Rectal smooth muscle tissue (tissue), 1 donor: Measurements from ENCODE around the gene CAND2.
A peak's percentile ranks its signal among the peaks of the same experiment; 100 is the strongest.

Experiments
- H3K27ac ChIP-seq: one replicate; pipeline ENCODE4 v1.7.0; 2013; ENCODE audit warnings: low read depth, low read length, inconsistent platforms
- H3K27me3 ChIP-seq: one replicate; pipeline ENCODE4 v1.7.0; 2013; ENCODE audit warnings: low read length; ENCODE audit not compliant: control insufficient read depth, insufficient read depth
- H3K36me3 ChIP-seq: one replicate; pipeline ENCODE4 v1.7.0; 2013; ENCODE audit warnings: low read length; ENCODE audit not compliant: control insufficient read depth, insufficient read depth
- H3K4me1 ChIP-seq: one replicate; pipeline ENCODE4 v1.7.0; 2013; ENCODE audit warnings: low read length; ENCODE audit not compliant: control insufficient read depth, insufficient read depth
- H3K4me3 ChIP-seq: one replicate; pipeline ENCODE4 v1.7.0; 2013; ENCODE audit warnings: low read length
- H3K9ac ChIP-seq: one replicate; pipeline ENCODE4 v1.7.0; 2013; ENCODE audit warnings: low read length

The CAND2 gene

DNA sequence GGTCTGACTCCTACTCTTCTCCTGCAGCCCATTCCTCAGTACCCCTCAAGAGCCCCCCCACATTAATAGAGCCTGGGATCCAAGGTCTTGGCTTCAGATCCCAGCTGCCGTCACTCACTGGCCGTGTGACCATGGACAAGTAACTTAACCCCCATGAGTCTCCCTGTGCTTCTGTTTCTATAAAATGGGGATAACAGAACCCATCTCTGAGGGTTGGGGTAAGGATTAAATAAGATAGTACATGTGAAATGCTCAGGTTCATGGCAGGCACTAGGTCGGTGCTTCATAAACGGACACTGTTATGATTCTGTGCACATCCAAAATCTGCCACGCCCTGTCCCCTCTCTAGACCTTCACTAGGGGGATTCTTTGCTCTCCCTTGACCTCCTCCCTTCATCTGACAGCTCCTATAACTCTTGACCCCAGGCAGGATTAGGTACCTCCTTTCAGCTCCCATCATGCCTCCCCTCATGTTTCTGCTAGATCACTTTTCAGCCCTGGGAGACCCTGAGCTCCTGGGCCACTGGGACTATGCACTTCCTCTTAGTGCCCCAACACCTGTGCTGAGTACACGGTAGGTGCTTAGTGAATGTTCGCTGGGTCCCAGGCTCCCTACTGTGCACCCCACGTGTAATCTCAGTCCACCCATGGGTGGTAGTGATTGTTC lies 1.5 kb downstream of the CAND2 start:
- H3K27ac ChIP-seq: no peak overlapping the region
- no peak overlapping the region for H3K9ac ChIP-seq
- H3K27me3 ChIP-seq: no peaks in the 10 kb centered on the region
- H3K4me1 ChIP-seq: peaks cover 6% of the 10 kb centered on the region
- no peaks in the 10 kb centered on the region for H3K36me3 ChIP-seq
- no peak overlapping the region for H3K4me3 ChIP-seq

GRCh38 chr3:12798559-12799179 lies 2.2 kb downstream of the CAND2 start:
- Histone ChIP-seq H3K9ac (no peak overlapping the region), H3K27ac (no peak overlapping the region), H3K36me3 (peaks cover 3% of the 10 kb centered on the region), H3K4me1 (peaks cover 6% of the 10 kb centered on the region), H3K27me3 (no peaks in the 10 kb centered on the region), H3K4me3 (no peak overlapping the region)

DNA sequence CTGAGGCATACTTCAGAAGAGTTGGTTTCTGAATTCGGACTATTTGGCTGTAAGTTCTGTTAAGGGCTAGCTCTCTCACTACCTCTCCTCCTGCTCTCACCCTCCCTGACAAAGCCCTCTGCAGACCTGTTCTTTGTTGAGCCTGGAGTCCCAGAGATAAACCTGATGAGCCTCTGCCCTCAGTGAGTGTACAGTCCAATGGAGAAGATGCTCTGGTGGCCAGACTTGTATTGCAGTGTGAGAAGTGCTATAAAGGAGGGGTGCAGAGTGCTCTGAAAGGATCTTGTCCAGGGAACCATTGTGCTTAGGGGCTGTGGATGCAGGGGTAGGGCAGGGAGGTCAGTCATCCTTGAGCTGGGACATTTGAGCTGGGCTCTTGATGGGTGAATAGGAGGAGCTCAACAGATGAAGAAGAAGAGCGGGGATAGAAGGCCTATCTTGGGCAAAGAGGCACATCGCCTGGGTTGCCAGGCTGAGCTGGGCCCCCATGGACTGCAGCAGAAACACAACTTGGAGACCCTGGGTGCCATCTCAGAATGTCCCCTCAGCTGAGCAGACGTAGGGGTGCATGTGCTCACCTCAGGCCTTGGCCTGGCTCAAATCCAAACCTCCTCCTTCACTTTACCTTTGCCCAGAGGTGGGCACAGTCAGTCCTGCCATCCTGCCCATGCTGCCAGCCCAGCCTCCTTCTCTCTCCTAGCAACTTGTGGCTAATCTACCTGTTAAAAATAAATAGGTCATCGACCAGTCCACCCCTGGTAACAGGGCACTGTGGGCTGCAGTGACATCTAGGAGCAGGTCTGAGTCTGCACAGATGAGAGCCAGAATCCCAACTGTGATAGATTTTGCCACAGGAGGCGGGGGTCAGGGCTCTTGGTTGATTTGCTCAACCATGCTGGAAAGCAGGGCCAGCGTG lies 3.3 kb downstream of the CAND2 start:
- no peak overlapping the region for H3K4me3 ChIP-seq
- peaks cover 6% of the 10 kb centered on the region for H3K36me3 ChIP-seq
- H3K27ac ChIP-seq: no peak overlapping the region
- no peak overlapping the region for H3K9ac ChIP-seq
- H3K27me3 ChIP-seq: no peaks in the 10 kb centered on the region
- peaks cover 6% of the 10 kb centered on the region for H3K4me1 ChIP-seq

DNA sequence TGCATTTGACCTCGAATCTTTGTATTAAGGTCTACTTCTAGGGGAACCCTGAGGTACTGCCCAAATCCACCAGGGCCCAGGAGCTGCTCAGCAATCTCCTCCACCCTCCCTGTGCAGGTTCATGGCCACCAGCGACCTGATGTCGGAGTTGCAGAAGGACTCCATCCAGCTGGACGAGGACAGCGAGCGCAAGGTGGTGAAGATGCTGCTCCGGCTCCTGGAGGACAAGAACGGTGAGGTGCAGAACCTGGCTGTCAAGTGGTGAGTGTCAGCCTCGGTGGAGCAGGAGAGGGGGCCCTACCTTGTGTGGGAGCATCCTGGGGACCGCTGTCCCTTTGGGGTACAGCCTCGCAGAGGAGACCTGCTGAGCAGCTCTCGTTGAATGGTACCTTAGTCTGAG lies 6.9 kb downstream of the CAND2 start:
- no peak overlapping the region for H3K4me3 ChIP-seq
- no peak overlapping the region for H3K9ac ChIP-seq
- H3K27ac ChIP-seq: no peak overlapping the region
- H3K4me1 ChIP-seq: no peaks in the 10 kb centered on the region
- no peaks in the 10 kb centered on the region for H3K27me3 ChIP-seq
- peaks cover 6% of the 10 kb centered on the region for H3K36me3 ChIP-seq

GRCh38 chr3:12807066-12807465 lies 10.6 kb downstream of the CAND2 start:
- peaks cover 2% of the 10 kb centered on the region for H3K4me1 ChIP-seq
- no peak overlapping the region for H3K27ac ChIP-seq
- H3K27me3 ChIP-seq: no peaks in the 10 kb centered on the region
- no peak overlapping the region for H3K9ac ChIP-seq
- no peak overlapping the region for H3K4me3 ChIP-seq
- peaks cover 6% of the 10 kb centered on the region for H3K36me3 ChIP-seq

DNA sequence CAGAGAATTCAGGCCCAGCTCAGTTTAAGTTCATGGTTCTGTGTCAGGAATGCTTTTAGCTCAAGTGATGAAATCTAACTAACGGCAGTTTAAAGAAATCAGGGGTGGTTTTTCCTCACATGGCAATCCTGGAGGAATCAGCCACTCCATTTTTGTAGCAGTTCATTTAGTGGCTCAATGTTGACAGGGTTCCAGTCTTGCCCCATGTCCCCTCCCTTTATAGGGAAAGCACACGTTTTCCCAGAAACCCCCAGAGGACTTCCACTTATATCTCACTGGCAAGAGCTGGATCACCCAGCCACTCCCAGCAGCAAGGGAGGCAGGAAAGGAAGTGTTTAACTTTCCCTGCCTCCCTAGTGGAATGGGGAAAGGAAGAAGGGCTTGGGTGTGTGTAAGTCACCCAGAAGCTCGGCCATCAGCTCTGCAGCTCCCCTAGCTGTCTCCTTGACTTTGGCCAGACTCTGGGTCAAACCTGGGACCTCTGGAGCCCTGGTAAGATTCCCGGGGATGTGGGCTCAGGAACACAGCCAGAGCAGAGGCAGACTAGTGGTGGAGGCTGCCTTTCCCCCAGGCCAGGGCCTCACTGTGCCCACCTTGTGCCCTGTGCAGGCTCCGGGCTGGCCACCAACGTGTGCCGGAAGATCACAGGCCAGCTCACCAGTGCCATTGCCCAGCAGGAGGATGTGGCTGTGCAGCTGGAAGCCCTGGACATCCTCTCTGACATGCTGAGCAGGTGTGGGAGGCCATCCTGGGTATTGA lies 11.3 kb downstream of the CAND2 start:
- Histone ChIP-seq H3K36me3 (peaks cover 6% of the 10 kb centered on the region), H3K4me1 (peaks cover 2% of the 10 kb centered on the region), H3K27me3 (no peaks in the 10 kb centered on the region), H3K27ac (no peak overlapping the region), H3K9ac (no peak overlapping the region), H3K4me3 (no peak overlapping the region)

DNA sequence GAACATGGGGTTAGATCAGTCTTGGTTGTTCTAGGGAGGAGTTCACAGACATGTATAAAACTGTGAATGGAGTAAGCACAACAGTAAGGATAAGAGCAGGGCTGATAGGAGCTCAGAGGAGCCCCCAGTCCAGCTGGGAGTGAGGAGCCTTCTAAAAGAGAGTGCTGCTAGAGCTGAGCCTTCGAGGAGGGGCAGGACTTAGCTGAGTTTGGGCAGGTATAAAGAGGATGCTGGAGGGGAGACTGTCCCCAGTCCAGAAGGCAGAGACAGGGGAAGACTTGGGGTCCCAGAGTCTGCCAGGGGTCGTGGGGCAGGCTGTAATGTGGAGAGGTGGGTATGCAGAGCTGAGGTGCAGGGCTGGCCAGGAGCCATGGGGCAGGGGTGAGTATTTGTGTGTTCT lies 12.1 kb downstream of the CAND2 start:
- no peak overlapping the region for H3K9ac ChIP-seq
- peaks cover 4% of the 10 kb centered on the region for H3K36me3 ChIP-seq
- H3K4me3 ChIP-seq: no peak overlapping the region
- H3K27me3 ChIP-seq: no peaks in the 10 kb centered on the region
- H3K27ac ChIP-seq: no peak overlapping the region
- peaks cover 2% of the 10 kb centered on the region for H3K4me1 ChIP-seq

GRCh38 chr3:12809001-12809400 lies 12.5 kb downstream of the CAND2 start:
- peaks cover 2% of the 10 kb centered on the region for H3K4me1 ChIP-seq
- no peaks in the 10 kb centered on the region for H3K27me3 ChIP-seq
- H3K27ac ChIP-seq: no peak overlapping the region
- no peak overlapping the region for H3K9ac ChIP-seq
- H3K4me3 ChIP-seq: no peak overlapping the region
- peaks cover 4% of the 10 kb centered on the region for H3K36me3 ChIP-seq

DNA sequence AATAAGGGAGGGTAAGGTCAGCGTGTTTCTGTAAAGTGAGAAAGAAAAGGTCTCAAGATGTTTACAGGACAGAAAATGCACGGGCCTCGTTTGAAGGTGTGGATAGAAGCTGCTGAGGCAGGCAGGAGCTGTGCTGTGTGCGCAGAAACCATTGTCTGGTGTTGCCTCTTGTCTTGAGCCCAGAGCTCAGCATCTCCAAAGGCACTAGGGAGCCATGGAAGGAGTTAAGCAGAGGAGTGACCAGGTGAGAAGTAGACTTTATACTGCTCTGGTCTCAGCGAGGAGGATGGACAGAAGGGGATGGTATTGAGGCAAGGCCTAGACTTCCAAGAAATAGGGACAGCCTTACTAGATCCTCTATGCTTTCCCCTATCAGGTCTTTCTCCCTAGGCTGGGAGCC lies 13.0 kb downstream of the CAND2 start:
- Histone ChIP-seq H3K4me1 (peaks cover 2% of the 10 kb centered on the region), H3K9ac (no peak overlapping the region), H3K4me3 (peak overlapping the region; percentile 64), H3K27me3 (no peaks in the 10 kb centered on the region), H3K27ac (peak overlapping the region; percentile 83), H3K36me3 (peaks cover 3% of the 10 kb centered on the region)

- Histone ChIP-seq H3K36me3 (no peaks in the 10 kb centered on the region), H3K27ac (peak overlapping the region; percentile 83), H3K27me3 (no peaks in the 10 kb centered on the region), H3K4me3 (peak overlapping the region; percentile 64), H3K9ac (no peak overlapping the region), H3K4me1 (peaks cover 2% of the 10 kb centered on the region)
Measured at GRCh38 chr3:12810013-12810780, 13.7 kb downstream of the CAND2 start.

DNA sequence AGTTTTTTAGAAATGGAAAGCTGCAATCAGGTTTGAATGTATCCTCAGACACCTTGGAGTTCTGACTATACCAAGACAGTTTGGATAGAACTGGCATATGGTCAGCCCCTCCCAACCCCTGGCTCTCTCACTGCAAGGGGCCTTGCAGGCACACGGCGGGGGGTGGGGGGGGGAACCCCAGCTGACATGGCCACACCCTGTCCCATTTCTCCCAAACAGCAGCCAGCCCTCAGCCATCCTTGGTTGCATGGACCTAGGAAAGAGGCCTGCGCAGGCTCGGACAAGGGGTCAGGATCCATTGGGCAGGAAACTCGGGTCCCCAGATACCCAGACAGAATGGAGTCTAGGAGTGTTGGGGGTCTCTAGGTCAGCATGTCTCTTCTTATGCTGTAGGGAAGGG lies 14.5 kb downstream of the CAND2 start:
- Histone ChIP-seq H3K4me3 (no peak overlapping the region), H3K9ac (no peak overlapping the region), H3K27me3 (no peaks in the 10 kb centered on the region), H3K4me1 (peaks cover 2% of the 10 kb centered on the region), H3K36me3 (no peaks in the 10 kb centered on the region), H3K27ac (peak overlapping the region; percentile 16)
